Activated gamma-delta T cell treated with Interleukin-2 at 50 U/mL for 16 hours (primary cell): Measurements from ENCODE around the gene MS4A12.
"Not testable (repeated sequence)": the region's sequence is repeated elsewhere in the genome, so short reads cannot be mapped to it uniquely, and the experiment has no call there.

Experiments used
- DNase-seq: peaks from one replicate; pipeline ENCODE4 v3.0.0-alpha.2; 2020

The MS4A12 gene

DNA sequence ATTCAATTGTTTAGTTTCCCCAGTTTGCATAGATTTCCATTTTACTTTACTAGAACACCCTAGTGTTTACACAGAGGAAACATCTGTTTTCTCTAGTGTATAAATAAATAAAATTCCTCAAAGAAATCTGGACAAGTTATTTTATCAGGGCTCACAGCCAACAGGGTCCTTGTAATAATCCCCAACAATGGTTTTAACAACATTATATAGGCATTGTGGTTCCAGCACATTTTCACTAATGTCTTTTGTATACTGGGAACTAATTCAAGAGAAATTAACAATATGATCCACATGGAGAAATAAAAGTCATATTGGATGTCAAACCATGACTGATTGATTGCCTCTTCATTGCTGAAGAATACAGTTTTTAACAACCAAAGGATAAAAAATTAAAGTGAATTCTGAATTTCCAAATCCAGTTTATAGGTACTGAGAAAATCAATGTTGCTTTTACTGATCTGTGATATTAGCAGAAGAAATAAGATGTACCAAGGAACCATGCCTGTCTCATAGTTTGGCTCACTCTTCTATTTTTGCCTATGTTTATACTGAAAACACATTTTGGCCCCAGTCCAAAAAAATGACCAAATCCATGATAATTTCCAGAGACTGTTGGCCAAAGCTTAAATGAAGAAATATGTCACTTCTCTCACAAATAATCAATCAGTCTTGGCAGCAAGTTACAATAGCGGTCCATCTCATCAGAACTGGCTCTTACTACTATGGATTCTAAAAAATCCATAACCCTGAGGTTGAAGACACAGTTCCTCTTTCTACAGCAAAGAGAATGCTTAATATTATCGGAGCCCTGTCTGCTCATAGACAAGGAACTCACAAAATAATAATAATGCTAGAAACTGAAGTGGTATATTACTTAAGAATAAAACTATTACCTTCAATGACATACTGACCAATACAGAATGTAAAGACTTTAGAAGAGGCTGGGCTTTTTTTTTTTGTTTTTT is 21.2 kb downstream of the MS4A12 start:
- no peak for DNase-seq

DNA sequence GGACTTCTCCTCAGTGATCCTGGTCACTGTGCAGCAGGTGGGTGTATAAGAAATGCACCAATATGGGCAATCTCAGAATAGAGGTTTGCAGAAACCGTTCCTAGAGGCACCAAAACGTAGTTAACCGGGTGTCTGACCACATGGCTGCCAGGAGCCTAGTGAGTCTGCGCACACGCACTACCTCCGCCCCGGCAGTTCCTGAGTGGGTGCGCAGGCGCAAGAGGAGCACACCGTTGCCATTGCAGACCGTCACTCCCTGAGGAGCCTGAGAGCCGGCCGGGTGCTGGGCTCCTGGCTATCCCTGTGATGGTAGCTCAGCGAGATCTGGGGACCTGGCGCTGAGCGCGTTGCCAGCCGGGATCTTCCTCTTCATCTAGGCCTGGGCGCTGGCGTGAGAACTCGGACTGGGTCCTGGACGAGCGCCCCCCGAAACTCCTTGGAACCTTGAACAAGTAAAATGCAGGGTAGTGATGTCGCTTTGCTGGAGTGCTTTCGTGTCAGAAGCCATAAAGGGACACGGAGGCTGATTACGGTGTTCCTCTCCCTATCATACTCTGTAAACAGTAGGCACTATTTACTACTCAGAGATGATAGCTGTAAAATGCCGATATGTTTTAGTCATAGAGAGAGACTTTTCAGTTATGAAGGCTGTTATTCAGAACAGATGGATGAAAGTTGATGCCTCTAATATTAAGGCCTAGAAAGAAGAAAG is 22.7 kb downstream of the MS4A12 start, which contains the start of gene MS4A13:
MS4A13 (plus strand) TSS at position 249 of the 712 bp plus-strand sequence. CDS start 2,692 bp downstream, outside the sequence.
- no peak for DNase-seq

DNA sequence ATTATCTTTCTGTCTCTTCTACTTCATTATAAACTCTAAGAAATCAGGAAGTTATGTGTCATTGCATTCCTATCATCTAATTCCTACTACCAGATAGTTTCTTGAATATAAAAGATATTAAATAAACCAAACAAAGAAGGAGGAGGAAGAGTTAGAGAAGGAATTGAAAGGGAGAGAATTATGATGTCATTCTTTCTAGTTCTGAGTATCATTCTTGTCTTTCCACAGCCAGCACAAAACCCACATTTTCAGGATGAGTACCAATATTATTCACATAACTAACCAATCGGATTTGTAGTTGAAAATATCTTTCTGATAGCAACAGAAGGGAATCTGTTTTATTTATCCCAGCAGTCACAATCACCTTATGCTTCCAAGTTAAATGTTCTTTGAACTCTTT is 35.9 kb downstream of the MS4A12 start:
- no peak for DNase-seq

DNA sequence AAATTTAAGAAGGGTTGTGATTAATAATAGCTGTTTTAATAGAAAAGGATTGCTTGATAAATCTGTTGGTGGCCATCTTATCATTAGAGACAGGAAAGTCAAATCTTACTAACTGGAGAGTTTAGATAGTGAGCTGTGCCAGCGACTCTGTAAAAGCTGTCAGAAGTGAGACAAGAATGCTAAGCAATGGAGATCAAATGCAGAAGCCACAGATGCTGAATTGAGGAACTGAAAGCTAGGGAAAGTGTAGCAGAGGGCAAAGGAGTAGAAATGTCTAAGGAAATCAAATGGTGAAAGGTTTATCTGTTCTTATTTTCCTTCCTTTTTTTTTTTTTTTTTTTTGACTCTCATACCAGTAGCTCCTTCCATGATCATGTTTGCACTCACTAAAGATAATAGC is 36.4 kb downstream of the MS4A12 start:
- no peak for DNase-seq

DNA sequence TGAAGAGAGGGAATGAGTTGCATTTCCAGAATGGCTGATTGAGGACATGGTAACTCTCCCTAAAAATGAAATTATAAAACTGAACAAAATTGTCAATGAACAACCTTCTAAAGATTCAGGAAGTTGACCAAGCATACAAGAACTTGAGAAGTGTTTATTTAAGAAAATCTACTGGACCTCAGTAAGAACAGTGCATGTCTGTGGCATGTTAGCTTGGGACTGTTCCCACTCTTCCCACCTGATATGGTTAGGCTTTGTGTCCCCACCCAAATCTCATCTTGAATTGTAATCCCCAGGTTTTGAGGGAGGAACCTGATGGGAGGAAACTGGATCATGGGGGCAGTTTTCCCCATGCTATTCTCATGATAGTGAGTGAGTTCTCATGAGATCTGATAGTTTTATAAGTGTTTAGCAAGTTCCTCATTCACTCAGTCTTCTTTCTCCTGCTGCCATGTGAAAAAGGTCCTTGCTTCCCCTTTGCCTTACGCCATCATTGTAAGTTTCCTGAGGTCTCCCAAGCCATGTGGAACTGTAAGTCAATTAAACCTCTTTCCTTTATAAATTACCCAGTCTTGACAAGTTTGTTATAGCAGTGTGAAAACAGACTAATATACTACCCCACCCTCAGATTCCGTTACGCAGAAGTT is 38.0 kb downstream of the MS4A12 start:
- no peak for DNase-seq

DNA sequence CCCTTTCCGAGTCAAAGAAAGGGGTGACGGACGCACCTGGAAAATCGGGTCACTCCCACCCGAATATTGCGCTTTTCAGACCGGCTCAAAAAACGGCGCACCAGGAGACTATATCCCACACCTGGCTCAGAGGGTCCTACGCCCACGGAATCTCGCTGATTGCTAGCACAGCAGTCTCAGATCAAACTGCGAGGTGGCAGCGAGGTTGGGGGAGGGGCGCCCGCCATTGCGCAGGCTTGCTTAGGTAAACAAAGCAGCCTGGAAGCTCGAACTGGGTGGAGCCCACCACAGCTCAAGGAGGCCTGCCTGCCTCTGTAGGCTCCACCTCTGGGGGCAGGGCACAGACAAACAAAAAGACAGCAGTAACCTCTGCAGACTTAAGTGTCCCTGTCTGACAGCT is 39.8 kb downstream of the MS4A12 start:
- not testable (repeated sequence) for DNase-seq

DNA sequence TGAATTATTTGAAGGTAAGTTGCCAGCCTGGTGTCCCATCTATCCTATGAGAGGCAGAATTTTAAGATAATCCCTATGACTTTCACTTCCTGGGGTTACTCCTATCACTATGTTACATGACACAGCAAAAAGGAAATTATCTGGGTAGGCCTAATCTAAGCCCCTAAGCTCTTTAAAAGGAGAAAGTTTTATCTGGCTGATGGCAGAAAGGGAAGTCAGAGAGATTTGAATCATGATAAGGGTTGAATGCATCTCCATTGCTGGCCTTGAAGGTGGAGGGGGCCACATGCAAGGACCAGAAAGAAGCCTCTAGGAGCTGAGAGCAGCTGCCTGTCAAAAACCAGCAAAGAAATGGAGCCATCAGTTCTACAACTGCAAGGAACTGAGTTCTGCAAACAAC is 46.0 kb downstream of the MS4A12 start:
- not testable (repeated sequence) for DNase-seq

DNA sequence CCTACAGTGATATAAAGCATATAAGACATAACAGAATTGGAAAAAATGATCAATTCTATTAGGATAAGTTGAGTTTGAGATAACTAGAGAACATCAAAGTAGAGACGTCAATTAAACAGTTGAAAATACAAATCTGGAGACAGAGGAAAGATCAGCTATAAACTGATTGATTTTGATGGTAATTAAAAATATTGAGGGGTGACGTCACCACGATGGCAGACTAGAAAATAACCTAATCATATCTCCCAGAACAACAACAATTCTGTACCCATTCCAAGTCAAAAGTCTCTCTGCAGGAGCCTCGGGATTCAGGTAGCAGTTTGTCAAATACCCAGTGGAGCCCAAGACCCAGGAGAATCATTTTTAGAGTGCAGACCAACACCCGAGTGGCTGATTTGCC is 51.5 kb downstream of the MS4A12 start:
- DNase-seq = no peak
